IMR-90 (cell line): ENCODE data around the gene ZC2HC1C. TPM values are rescaled to one million over a fixed set of nuclear protein-coding genes. Genes with fewer than 3 reads are reported as not detected.

Experiments used
- ATAC-seq: fragments of 200-7000 bp; cut with Tn5 transposase; 2 replicates; pipeline ENCODE4 v1.9.1; 2020; ENCODE audit warnings: low read depth, mild to moderate bottlenecking, moderate library complexity
- BruUV-seq: library from RNA; stranded (reverse); fragments of 400-500 nt; replicated peaks from 2 replicates; lab custom pipeline; 2021; lab: Mats Ljungman, UMichigan
- CTCF ChIA-PET: fragments of 300-600 bp; formaldehyde crosslinking; extraction: SDS; loops from one replicate; lab custom pipeline; 2021; ENCODE audit warnings: antibody characterized with exemption; lab: Yijun Ruan, JAX
- POLR2A ChIA-PET: fragments of 300-600 bp; sonication (Branson Sonifier 250); formaldehyde crosslinking; loops from one replicate; lab custom pipeline; 2022; ENCODE audit warnings: antibody characterized with exemption; ENCODE audit not compliant: unreplicated experiment; lab: Charles Lee
- DNase-seq: peaks from one replicate; pipeline ENCODE4 v3.0.0; 2013
- H2AFZ ChIP-seq: replicated peaks from 2 replicates; pipeline ENCODE3; 2013; ENCODE audit warnings: low read length, mild to moderate bottlenecking; ENCODE audit not compliant: poor library complexity
- H2AK5ac ChIP-seq: 2 replicates; pipeline ENCODE4 v1.6.1; 2013; ENCODE audit warnings: low read depth, low read length, inconsistent platforms
- H2AK9ac ChIP-seq: replicated peaks from 2 replicates; pipeline ENCODE3; 2013; ENCODE audit warnings: mild to moderate bottlenecking, low read depth, low read length, moderate library complexity; ENCODE audit not compliant: poor library complexity
- H2BK120ac ChIP-seq: 2 replicates; pipeline ENCODE4 v1.6.1; 2013; ENCODE audit warnings: low read depth, low read length, inconsistent platforms
- H2BK15ac ChIP-seq: 3 replicates; pipeline ENCODE4 v1.6.1; 2013; ENCODE audit warnings: low read depth, low read length, inconsistent platforms
- H2BK20ac ChIP-seq: 2 replicates; pipeline ENCODE4 v1.6.1; 2013; ENCODE audit warnings: low read depth, mild to moderate bottlenecking, inconsistent platforms, low read length, moderate library complexity
- H2BK5ac ChIP-seq: 2 replicates; pipeline ENCODE4 v1.6.1; 2013; ENCODE audit warnings: mild to moderate bottlenecking, low read depth, low read length, inconsistent platforms; ENCODE audit not compliant: poor library complexity, severe bottlenecking
- H3K14ac ChIP-seq: replicated peaks from 2 replicates; pipeline ENCODE4 v1.6.1; 2013; ENCODE audit warnings: low read depth, low read length, inconsistent platforms
- H3K18ac ChIP-seq: 2 replicates; pipeline ENCODE4 v1.6.1; 2013; ENCODE audit warnings: low read depth, low read length, control low read depth
- H3K23ac ChIP-seq: 2 replicates; pipeline ENCODE4 v1.6.1; 2013; ENCODE audit warnings: low read depth, low read length, inconsistent platforms
- H3K27ac ChIP-seq: 2 replicates; pipeline ENCODE4 v1.5.1; 2013; ENCODE audit warnings: mild to moderate bottlenecking, control low read depth, low read length; ENCODE audit not compliant: insufficient read depth
- H3K27me3 ChIP-seq: 2 replicates; pipeline ENCODE4 v1.6.1; 2013; ENCODE audit warnings: low read length; ENCODE audit not compliant: control insufficient read depth, insufficient read depth
- H3K36me3 ChIP-seq: 2 replicates; pipeline ENCODE4 v1.6.1; 2013; ENCODE audit warnings: low read length, mixed read lengths; ENCODE audit not compliant: control insufficient read depth, insufficient read depth
- H3K4ac ChIP-seq: 2 replicates; pipeline ENCODE4 v1.6.1; 2013; ENCODE audit warnings: low read depth, low read length, inconsistent platforms
- H3K4me1 ChIP-seq: 2 replicates; pipeline ENCODE4 v1.6.1; 2013; ENCODE audit warnings: low read length, mixed read lengths; ENCODE audit not compliant: control insufficient read depth, insufficient read depth
- H3K4me2 ChIP-seq: 2 replicates; pipeline ENCODE4 v1.6.1; 2013; ENCODE audit warnings: low read depth, mild to moderate bottlenecking, control low read depth, low read length, moderate library complexity
- H3K4me3 ChIP-seq: 2 replicates; pipeline ENCODE4 v1.5.1; 2013; ENCODE audit warnings: low read depth, mild to moderate bottlenecking, control low read depth, low read length, moderate library complexity; ENCODE audit not compliant: insufficient read depth
- H3K56ac ChIP-seq: 2 replicates; pipeline ENCODE4 v1.6.1; 2013; ENCODE audit warnings: low read length, inconsistent platforms; ENCODE audit not compliant: insufficient read depth; ENCODE audit errors: extremely low read depth
- H3K79me1 ChIP-seq, 2 experiments: 2 replicates each; pipeline ENCODE4 v1.6.1; 2013; ENCODE audit warnings: low read length in 2 of 2, inconsistent platforms in 1 of 2, low read depth in 1 of 2
- H3K9ac ChIP-seq: 2 replicates; pipeline ENCODE4 v1.6.1; 2013; ENCODE audit warnings: low read depth, low read length, control low read depth
- H3K9me1 ChIP-seq: 2 replicates; pipeline ENCODE4 v1.6.1; 2013; ENCODE audit warnings: low read length, inconsistent platforms; ENCODE audit not compliant: insufficient read depth
- H3K9me3 ChIP-seq: 2 replicates; pipeline ENCODE4 v1.6.1; 2013; ENCODE audit warnings: low read length; ENCODE audit not compliant: control insufficient read depth, insufficient read depth
- H4K20me1 ChIP-seq: 2 replicates; pipeline ENCODE4 v1.6.1; 2013; ENCODE audit warnings: low read length, inconsistent platforms; ENCODE audit not compliant: insufficient read depth
- H4K5ac ChIP-seq: 2 replicates; pipeline ENCODE4 v1.6.1; 2013; ENCODE audit warnings: mild to moderate bottlenecking, low read depth, low read length, control low read depth
- H4K8ac ChIP-seq, 2 experiments: 2 replicates each; pipeline ENCODE4 v1.6.1; 2013; ENCODE audit warnings: low read depth in 2 of 2, low read length in 2 of 2, control low read depth in 1 of 2, inconsistent platforms in 1 of 2
- H4K91ac ChIP-seq: 2 replicates; pipeline ENCODE4 v1.6.1; 2013; ENCODE audit warnings: low read depth, low read length, inconsistent platforms; ENCODE audit not compliant: insufficient read depth
- BHLHE40 ChIP-seq: fragments of 150-350 bp; IDR thresholded peaks from 2 replicates; pipeline ENCODE4 v1.6.1; 2016; ENCODE audit warnings: mild to moderate bottlenecking, low read depth, low read length
- MXI1 ChIP-seq: IDR thresholded peaks from 2 replicates; pipeline ENCODE4 v1.6.1; 2012; ENCODE audit warnings: low read depth, mild to moderate bottlenecking, low read length, moderate library complexity, borderline replicate concordance
- RAD21 ChIP-seq: IDR thresholded peaks from 2 replicates; pipeline ENCODE4 v1.6.1; 2012; ENCODE audit warnings: low read length, improper control_type of control experiment
- RCOR1 ChIP-seq: IDR thresholded peaks from 2 replicates; pipeline ENCODE4 v1.6.1; 2012; ENCODE audit warnings: mild to moderate bottlenecking, low read length, improper control_type of control experiment; ENCODE audit not compliant: insufficient replicate concordance
- WGBS, 2 experiments: methylation state at CpG; one replicate each; pipeline versions ENCODE4 v1.1.5 to v1.1.7; 2013; ENCODE audit warnings: missing lambda C conversion rate in 2 of 2; ENCODE audit not compliant: insufficient read length in 1 of 2; ENCODE audit errors: extremely low coverage in 2 of 2; 5-methylcytosine and 5-hydroxymethylcytosine counted together
- dilution Hi-C: fragments of 300-500 bp; cut with HindIII; formaldehyde crosslinking; loops from one replicate; pipeline ENCODE4 v1.14.3; 2018; ENCODE audit warnings: low sequenced_read_pairs; ENCODE audit not compliant: unreplicated experiment
- in situ Hi-C: fragments of 300-500 bp; cut with MboI; formaldehyde crosslinking; loops from 3 replicates; pipeline ENCODE4 v1.14.3; 2019; ENCODE audit warnings: low sequenced_read_pairs, inconsistent platforms, mixed read lengths
- intact Hi-C: fragments of 100-400 bp; cut with micrococcal nuclease; formaldehyde crosslinking; loops from 2 replicates; pipeline ENCODE4 v1.10.0; 2022
- polyA plus RNA-seq, 3 experiments: library from polyadenylated mRNA; depleted of rRNA; stranded (reverse); fragments of >200 nt; gene quantifications; 2 replicates each; pipeline ENCODE4 v1.2.3, GENCODE V29; 2012; ENCODE audit warnings: low replicate concordance in 1 of 3
- total RNA-seq: library from RNA; depleted of rRNA; stranded (reverse); fragments of >200 nt; gene quantifications from 2 replicates; pipeline ENCODE4 v1.2.3, GENCODE V29; 2012
- TF ChIP-seq, protein P1 (sequence below): fragments of 150-350 bp; IDR thresholded peaks from 2 replicates; pipeline ENCODE4 v1.6.1; 2017; ENCODE audit warnings: mild to moderate bottlenecking, antibody characterized with exemption, low read length, low read depth
- TF ChIP-seq, protein P2 (sequence below): conservative IDR thresholded peaks from 2 replicates; pipeline ENCODE4 v1.5.1; 2012; ENCODE audit warnings: mild to moderate bottlenecking, low read depth, low read length, improper control_type of control experiment

ZC2HC1C gene
- total and polyA plus RNA-seq, 2 of the 4 experiments (the other 2 are of a cell fraction), result 0.15 to 0.54 TPM

DNA sequence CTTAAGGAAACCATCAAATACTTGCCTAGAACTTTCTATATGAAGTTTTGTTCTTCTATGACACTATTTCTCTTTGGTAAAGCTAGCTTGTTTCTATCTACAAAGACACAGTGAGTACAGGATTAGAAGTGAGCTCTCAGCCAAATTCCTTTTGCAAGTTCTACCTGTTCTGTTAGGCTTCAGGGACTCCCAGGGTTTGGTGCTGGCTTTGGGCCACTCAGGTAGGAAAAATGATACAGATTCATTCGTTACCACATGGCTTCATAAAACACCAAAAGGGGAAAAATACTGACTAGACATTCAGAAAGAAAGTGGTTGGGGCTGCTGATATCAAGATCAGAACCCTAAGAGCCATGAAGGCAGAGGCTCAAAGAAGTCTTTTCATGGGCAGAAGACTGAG lies 13.8 kb downstream of the ZC2HC1C start:
- WGBS, 2 experiments, result no CpG with 5 or more reads among the region's 1 CpG
- Histone ChIP-seq H3K23ac (no peak overlapping the region), H4K8ac (no peak overlapping the region), H2AFZ (no peak overlapping the region), H3K4me2 (no peak overlapping the region), H4K91ac (no peak overlapping the region), H2BK15ac (no peak overlapping the region), H3K27ac (no peak overlapping the region), H2BK5ac (no peak overlapping the region), H3K4ac (no peak overlapping the region), H3K36me3 (peaks cover 27% of the 10 kb centered on the region), H2AK5ac (no peak overlapping the region), H3K4me1 (peaks cover 6% of the 10 kb centered on the region), H3K18ac (no peak overlapping the region), H4K20me1 (no peaks in the 10 kb centered on the region), H2AK9ac (no peak overlapping the region), H2BK20ac (no peak overlapping the region), H3K27me3 (no peaks in the 10 kb centered on the region), H2BK120ac (no peak overlapping the region), H3K14ac (no peak overlapping the region), H3K4me3 (no peak overlapping the region), H4K5ac (no peak overlapping the region), H3K79me1 (no peaks in the 10 kb centered on the region), H3K9me3 (no peaks in the 10 kb centered on the region), H3K9ac (no peak overlapping the region), H3K9me1 (peaks cover 3% of the 10 kb centered on the region; the same call in 1 of the 2 replicates), H3K56ac (no peak overlapping the region)
- ChIA-PET POLR2A (no interaction called here), CTCF (no interaction called here)
- dilution Hi-C loops, result no loop called here
- DNase-seq, result no peak
- no peak for ATAC-seq
- no TSS peak for BruUV-seq
- no peak for TF ChIP-seq BHLHE40
- TF ChIP-seq, protein P1, sequence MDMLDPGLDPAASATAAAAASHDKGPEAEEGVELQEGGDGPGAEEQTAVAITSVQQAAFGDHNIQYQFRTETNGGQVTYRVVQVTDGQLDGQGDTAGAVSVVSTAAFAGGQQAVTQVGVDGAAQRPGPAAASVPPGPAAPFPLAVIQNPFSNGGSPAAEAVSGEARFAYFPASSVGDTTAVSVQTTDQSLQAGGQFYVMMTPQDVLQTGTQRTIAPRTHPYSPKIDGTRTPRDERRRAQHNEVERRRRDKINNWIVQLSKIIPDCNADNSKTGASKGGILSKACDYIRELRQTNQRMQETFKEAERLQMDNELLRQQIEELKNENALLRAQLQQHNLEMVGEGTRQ, result no peak
- TF ChIP-seq, protein P2, sequence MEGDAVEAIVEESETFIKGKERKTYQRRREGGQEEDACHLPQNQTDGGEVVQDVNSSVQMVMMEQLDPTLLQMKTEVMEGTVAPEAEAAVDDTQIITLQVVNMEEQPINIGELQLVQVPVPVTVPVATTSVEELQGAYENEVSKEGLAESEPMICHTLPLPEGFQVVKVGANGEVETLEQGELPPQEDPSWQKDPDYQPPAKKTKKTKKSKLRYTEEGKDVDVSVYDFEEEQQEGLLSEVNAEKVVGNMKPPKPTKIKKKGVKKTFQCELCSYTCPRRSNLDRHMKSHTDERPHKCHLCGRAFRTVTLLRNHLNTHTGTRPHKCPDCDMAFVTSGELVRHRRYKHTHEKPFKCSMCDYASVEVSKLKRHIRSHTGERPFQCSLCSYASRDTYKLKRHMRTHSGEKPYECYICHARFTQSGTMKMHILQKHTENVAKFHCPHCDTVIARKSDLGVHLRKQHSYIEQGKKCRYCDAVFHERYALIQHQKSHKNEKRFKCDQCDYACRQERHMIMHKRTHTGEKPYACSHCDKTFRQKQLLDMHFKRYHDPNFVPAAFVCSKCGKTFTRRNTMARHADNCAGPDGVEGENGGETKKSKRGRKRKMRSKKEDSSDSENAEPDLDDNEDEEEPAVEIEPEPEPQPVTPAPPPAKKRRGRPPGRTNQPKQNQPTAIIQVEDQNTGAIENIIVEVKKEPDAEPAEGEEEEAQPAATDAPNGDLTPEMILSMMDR, result no peak
- no peak for TF ChIP-seq RCOR1
- TF ChIP-seq RAD21, result no peak
- TF ChIP-seq MXI1, result no peak
- intact Hi-C loops, result no loop called here
- in situ Hi-C loops, result no loop called here
